OCI-LY3 (cell line): ENCODE data around the gene TIMD4.

Experiments
- H2AFZ ChIP-seq: fragments of 200-600, 300-600 bp; shearing (Covaris generic); 2 replicates; pipeline ENCODE4 v1.6.0; 2014; ENCODE audit warnings: antibody characterized with exemption, low read depth, low read length
- H3K27ac ChIP-seq: fragments of 200-600, 300-600 bp; sonication (generic); 2 replicates; pipeline ENCODE4 v1.5.1; 2014; ENCODE audit warnings: mild to moderate bottlenecking, low read length, moderate library complexity, mixed read lengths
- H3K27me3 ChIP-seq: fragments of 200-600, 300-600 bp; sonication (generic); 2 replicates; pipeline ENCODE4 v1.6.1; 2014; ENCODE audit warnings: low read depth, low read length, mixed read lengths
- H3K36me3 ChIP-seq: fragments of 200-600, 300-600 bp; sonication (generic); replicated peaks from 2 replicates; pipeline ENCODE3; 2014; ENCODE audit warnings: low read depth, low read length, mixed read lengths
- H3K4me1 ChIP-seq: fragments of 300-600, 200-600 bp; sonication (generic); 2 replicates; pipeline ENCODE4 v1.6.1; 2014; ENCODE audit warnings: low read length, mixed read lengths
- H3K4me2 ChIP-seq: fragments of 200-600, 300-600 bp; sonication (generic); 2 replicates; pipeline ENCODE4 v1.6.1; 2014; ENCODE audit warnings: low read length, mixed read lengths
- H3K4me3 ChIP-seq: fragments of 300-600, 200-600 bp; sonication (generic); 2 replicates; pipeline ENCODE4 v1.5.1; 2014; ENCODE audit warnings: antibody characterized with exemption, mild to moderate bottlenecking, low read length, moderate library complexity
- H3K79me2 ChIP-seq: fragments of 300-600, 200-600 bp; shearing (Covaris generic); 2 replicates; pipeline ENCODE4 v1.6.1; 2014; ENCODE audit warnings: mild to moderate bottlenecking, low read length, mixed read lengths
- H3K9ac ChIP-seq: fragments of 300-600, 200-600 bp; shearing (Covaris generic); 2 replicates; pipeline ENCODE4 v1.6.0; 2014; ENCODE audit warnings: mild to moderate bottlenecking, low read length, moderate library complexity
- H3K9me3 ChIP-seq: fragments of 200-600, 300-600 bp; shearing (Covaris generic); 2 replicates; pipeline ENCODE4 v1.6.1; 2014; ENCODE audit warnings: low read length, mixed read lengths; ENCODE audit not compliant: insufficient read depth
- H4K20me1 ChIP-seq: fragments of 200-600, 300-600 bp; sonication (generic); 2 replicates; pipeline ENCODE4 v1.6.1; 2016; ENCODE audit warnings: low read length, mixed read lengths; ENCODE audit not compliant: insufficient read depth
- EZH2phosphoT487 ChIP-seq: fragments of 200-600 bp; shearing (Covaris generic); IDR thresholded peaks from 2 replicates; pipeline ENCODE4 v1.6.1; 2018; ENCODE audit warnings: antibody characterized with exemption, mixed run types, low read depth
- TF ChIP-seq, protein P1 (sequence below): fragments of 200-600, 300-600 bp; sonication (generic); IDR thresholded peaks from 2 replicates; pipeline ENCODE4 v1.5.1; 2014; ENCODE audit warnings: antibody characterized with exemption, low read length, low read depth

TIMD4 gene

DNA sequence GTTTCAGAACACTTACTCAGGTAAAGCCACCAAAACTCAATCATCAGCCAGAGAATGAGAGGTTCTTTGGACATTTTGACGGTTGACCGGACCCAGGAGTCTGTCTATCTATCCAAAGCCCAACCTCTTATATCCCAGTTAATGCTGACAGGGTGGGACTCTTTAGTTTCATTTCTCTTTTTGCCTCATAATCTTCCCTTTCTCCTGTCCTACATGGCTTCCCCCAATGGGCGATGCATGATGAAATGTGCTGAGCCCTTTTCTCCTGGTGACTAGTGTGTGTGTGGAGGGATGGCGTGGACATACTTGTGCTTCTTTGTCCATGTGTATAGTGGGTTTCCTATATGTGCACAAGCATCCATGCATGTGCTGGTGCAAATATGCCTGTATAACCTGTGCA lies at the start of gene TIMD4:
Gene TIMD4, minus strand, starts transcription at position 102 of the 400 bp plus-strand sequence. Its CDS starts 28 bp downstream, at position 74.
- Histone ChIP-seq H3K4me3 (no peak within 1 kb of the TSS), H3K27ac (no peak within 1 kb of the TSS), H4K20me1 (no peaks in the 10 kb centered on the region), H3K9ac (no peak within 1 kb of the TSS), H3K4me1 (no peaks in the 10 kb centered on the region), H2AFZ (no peak within 1 kb of the TSS), H3K27me3 (no peaks in the 10 kb centered on the region), H3K4me2 (no peak within 1 kb of the TSS), H3K79me2 (no peaks in the 10 kb centered on the region), H3K9me3 (no peaks in the 10 kb centered on the region), H3K36me3 (no peaks in the 10 kb centered on the region)
- TF ChIP-seq EZH2phosphoT487 = no peak
- TF ChIP-seq, protein P1, sequence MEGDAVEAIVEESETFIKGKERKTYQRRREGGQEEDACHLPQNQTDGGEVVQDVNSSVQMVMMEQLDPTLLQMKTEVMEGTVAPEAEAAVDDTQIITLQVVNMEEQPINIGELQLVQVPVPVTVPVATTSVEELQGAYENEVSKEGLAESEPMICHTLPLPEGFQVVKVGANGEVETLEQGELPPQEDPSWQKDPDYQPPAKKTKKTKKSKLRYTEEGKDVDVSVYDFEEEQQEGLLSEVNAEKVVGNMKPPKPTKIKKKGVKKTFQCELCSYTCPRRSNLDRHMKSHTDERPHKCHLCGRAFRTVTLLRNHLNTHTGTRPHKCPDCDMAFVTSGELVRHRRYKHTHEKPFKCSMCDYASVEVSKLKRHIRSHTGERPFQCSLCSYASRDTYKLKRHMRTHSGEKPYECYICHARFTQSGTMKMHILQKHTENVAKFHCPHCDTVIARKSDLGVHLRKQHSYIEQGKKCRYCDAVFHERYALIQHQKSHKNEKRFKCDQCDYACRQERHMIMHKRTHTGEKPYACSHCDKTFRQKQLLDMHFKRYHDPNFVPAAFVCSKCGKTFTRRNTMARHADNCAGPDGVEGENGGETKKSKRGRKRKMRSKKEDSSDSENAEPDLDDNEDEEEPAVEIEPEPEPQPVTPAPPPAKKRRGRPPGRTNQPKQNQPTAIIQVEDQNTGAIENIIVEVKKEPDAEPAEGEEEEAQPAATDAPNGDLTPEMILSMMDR = no peak

DNA sequence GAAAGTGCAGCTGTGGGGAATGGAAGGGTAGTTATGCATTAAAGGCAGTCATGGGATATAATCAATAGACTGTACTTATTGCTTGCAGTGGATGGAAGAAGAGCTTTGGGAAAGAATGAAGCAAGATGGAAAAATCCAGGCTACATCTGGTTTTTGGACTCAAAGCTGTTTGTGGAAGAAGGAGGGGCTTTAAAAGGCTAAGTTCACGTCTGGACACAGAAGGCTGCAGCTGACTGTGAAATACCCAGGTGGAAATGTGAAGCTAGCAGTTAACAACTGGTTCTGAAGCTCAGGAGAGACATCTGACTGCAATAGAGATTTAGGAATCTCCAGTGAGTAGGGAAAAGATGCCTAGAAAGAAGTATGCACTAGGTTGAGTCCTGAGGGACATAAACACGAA lies 43.2 kb upstream of the TIMD4 start:
- Histone ChIP-seq H3K79me2 (no peaks in the 10 kb centered on the region), H3K27me3 (no peaks in the 10 kb centered on the region), H3K36me3 (no peaks in the 10 kb centered on the region), H3K4me3 (no peak overlapping the region), H2AFZ (no peak overlapping the region), H3K9ac (no peak overlapping the region), H4K20me1 (no peaks in the 10 kb centered on the region), H3K9me3 (no peaks in the 10 kb centered on the region), H3K27ac (no peak overlapping the region), H3K4me2 (no peak overlapping the region), H3K4me1 (no peaks in the 10 kb centered on the region)
- TF ChIP-seq EZH2phosphoT487 = no peak
- TF ChIP-seq, protein P1 = no peak

DNA sequence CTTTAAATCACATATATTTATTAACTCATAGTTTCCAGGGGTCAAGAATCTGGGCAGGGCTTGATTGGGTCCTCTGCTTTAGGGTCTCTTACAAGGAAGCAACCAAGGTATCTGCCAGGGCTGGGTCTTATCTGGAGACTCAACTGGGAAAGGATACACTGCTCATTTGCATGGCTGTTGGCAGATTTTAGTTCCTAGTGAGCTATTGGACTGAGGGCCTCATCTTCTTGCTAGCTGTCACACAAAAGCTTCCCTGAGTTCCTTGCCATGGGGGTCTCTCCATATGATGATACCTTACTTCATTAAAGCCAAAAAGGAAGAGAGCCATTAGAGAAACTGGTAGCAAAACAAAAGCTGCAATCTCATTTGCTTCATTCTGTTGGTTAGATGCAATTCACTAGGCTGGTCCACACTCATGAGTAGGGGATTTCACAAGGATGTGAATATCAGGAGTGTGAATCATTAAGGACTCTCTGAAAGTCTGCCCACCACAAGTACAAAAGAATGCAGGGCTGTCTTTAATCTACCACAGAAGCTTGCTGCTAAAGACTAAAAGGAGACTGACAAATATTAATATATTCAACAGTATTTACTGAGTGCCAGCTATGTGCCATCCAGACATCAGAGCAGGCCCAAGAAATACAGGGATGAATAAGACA lies 42.0 kb upstream of the TIMD4 start:
- TF ChIP-seq EZH2phosphoT487 = no peak
- TF ChIP-seq, protein P1 = no peak
- H2AFZ ChIP-seq = no peak overlapping the region
- H3K4me3 ChIP-seq = no peak overlapping the region
- H3K36me3 ChIP-seq = no peaks in the 10 kb centered on the region
- H3K9ac ChIP-seq = no peak overlapping the region
- no peak overlapping the region for H3K4me2 ChIP-seq
- H3K9me3 ChIP-seq = no peaks in the 10 kb centered on the region
- H3K79me2 ChIP-seq = no peaks in the 10 kb centered on the region
- H4K20me1 ChIP-seq = no peaks in the 10 kb centered on the region
- no peaks in the 10 kb centered on the region for H3K27me3 ChIP-seq
- H3K27ac ChIP-seq = no peak overlapping the region
- H3K4me1 ChIP-seq = no peaks in the 10 kb centered on the region

DNA sequence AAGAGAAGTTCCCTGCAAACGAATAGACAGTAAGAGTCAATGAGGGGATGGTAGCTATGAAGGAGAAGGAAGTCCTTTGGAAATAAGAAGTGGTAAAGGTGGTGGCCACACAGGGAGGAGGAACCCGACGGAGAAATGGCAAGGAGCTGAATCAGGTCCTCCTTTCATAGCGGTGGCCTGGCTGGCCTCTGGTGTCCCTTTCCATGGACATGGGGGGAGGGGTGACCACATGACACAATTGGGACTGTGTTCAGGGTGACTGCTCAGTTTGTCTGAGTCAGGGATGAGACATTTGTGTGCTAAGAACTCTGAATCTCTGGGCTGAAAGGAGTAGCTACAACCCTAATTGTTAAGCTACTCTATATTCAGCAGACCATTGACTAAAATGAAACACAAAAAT lies 28.7 kb upstream of the TIMD4 start:
- Histone ChIP-seq H3K79me2 (no peaks in the 10 kb centered on the region), H3K4me3 (no peak overlapping the region), H4K20me1 (no peaks in the 10 kb centered on the region), H3K36me3 (no peaks in the 10 kb centered on the region), H3K4me2 (no peak overlapping the region), H2AFZ (no peak overlapping the region), H3K27ac (no peak overlapping the region), H3K9ac (no peak overlapping the region), H3K9me3 (no peaks in the 10 kb centered on the region), H3K4me1 (no peaks in the 10 kb centered on the region), H3K27me3 (no peaks in the 10 kb centered on the region)
- TF ChIP-seq, protein P1 = no peak
- TF ChIP-seq EZH2phosphoT487 = no peak
